ENCODE measurements around the gene TMIGD2.
"Not testable (repeated sequence)": the region's sequence is repeated elsewhere in the genome, so short reads cannot be mapped to it uniquely, and the experiment has no call there.

GRCh38 chr19:4274321-4274686 lies 27.9 kb downstream of the TMIGD2 start:
- not testable (repeated sequence) for TF ChIP-seq HDGF (IDR thresholded peaks at IDR 0.05; ENCODE audit: borderline replicate concordance); FOXA1 (IDR thresholded peaks at IDR 0.05); BHLHE40 (IDR thresholded peaks at IDR 0.05; ENCODE audit: borderline replicate concordance); CTBP1 (IDR thresholded peaks at IDR 0.05; ENCODE audit: borderline replicate concordance); TARDBP (IDR thresholded peaks at IDR 0.05); FOXK2 (IDR thresholded peaks at IDR 0.05); FOXM1 (IDR thresholded peaks at IDR 0.05; ENCODE audit: borderline replicate concordance); SUZ12 (IDR thresholded peaks at IDR 0.05); ELF4 (IDR thresholded peaks at IDR 0.05); ARNT (IDR thresholded peaks at IDR 0.05); NFRKB (IDR thresholded peaks at IDR 0.05); SP1 (IDR thresholded peaks at IDR 0.05)
